Stimulated activated CD8-positive, alpha-beta memory T cell treated with anti-CD3 and anti-CD28 coated beads, Interleukin-15, amount 100 ng/mL, for 4 hours (primary cell): ENCODE measurements around the gene KIF25.

ENCODE experiments used
- DNase-seq, 2 donors: peaks; one replicate each; pipeline ENCODE4 v3.0.0-alpha.2; 2020; ENCODE audit warnings: low read depth in 2 of 2

Gene KIF25, protein sequence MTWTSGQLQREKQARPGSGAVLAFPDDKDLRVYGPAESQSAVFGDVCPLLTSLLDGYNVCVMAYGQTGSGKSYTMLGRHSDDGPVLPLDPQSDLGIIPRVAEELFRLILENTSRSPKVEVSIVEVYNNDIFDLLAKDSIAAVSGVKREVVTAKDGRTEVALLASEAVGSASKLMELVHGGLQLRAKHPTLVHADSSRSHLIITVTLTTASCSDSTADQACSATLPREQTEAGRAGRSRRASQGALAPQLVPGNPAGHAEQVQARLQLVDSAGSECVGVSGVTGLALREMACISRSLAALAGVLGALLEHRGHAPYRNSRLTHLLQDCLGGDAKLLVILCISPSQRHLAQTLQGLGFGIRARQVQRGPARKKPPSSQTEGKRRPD

DNA sequence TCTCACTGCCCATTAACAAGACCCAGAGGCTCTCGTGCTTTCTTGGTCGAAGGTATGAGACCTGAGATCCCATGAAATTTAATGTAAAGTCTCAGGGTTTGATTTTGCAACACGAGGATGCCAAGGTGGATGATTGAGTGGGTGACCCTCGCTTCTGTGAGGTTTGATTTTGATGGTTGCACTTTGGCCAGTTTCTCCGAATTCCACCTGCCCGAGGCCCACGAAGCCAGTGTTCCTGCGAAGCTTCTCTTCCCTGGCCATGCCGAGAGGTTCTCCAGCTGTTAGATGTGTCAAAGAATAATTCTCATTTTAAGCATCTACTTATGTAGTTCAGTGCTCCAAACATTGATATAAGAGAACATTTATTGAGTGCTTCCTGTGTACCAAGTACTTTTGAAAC lies at the start of gene KIF25:
Gene KIF25, plus strand, starts transcription at position 30 of the 400 bp plus-strand sequence. CDS start 31,915 bp downstream, outside the sequence.
- no peak for DNase-seq

DNA sequence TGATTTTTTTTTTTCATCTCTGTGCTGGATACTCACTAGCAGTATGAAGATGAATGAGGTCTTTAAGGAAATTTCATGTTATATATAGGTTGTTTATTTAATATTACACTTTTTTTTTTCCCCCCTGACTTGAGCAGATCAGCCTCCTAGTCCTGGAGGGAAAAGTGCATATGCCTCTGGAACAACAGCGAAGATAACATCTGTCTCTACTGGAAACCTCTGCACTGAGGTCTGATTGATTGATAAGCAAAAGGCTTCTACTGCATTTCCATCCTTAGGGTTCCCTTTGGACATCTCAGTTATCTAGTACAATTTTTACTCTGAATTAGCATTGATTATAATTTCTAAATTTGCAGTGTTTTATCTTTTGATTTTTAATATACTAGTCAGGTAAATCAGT lies 49.8 kb upstream of the KIF25 start:
- no peak for DNase-seq

DNA sequence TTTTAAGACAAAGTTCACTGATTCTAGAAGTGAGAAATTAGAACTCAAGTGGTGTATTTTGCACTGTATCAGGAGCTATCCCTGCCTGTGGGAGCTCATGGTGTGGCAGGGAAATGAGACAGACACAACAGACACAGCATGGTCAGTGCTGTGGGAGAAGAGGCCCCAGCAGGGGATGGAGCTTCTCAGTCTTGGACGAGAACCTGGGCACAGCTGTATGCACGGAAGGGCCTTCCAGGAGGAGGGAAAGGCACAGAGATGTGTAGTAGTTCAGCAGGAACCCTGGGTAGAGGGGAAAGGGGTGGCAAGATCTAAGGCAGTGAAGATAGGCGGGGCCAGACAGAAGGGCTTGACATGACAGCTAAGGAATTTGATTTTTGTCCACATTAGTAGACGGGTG lies 48.8 kb upstream of the KIF25 start:
- no peak for DNase-seq

DNA sequence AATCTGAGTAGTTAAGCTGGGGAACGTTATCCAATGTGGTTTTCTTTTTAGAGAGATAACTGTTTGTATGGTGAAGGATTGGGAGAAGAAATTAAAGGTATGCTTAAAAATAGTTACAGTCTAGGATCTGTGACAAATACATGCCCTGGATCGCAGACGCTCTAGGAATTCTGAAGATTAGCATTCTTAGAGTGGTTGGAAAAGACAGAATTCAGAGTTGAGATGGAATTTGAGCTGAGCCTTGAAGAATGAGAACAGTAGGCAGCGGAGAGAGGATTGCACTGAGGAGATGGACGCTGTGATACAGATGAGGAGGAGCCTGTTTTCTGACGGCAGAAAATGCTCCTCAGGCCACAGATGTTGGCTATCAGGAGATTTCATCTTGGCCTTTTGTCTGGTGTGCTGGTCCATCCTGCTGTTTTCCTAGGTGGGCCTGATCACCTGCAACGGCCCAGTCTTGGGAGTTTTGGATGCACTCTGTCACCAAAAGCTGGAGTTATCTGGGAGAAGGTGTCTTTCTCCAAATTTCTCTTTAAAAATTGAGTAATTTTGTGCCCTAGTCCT lies 48.3 kb upstream of the KIF25 start:
- no peak for DNase-seq

DNA sequence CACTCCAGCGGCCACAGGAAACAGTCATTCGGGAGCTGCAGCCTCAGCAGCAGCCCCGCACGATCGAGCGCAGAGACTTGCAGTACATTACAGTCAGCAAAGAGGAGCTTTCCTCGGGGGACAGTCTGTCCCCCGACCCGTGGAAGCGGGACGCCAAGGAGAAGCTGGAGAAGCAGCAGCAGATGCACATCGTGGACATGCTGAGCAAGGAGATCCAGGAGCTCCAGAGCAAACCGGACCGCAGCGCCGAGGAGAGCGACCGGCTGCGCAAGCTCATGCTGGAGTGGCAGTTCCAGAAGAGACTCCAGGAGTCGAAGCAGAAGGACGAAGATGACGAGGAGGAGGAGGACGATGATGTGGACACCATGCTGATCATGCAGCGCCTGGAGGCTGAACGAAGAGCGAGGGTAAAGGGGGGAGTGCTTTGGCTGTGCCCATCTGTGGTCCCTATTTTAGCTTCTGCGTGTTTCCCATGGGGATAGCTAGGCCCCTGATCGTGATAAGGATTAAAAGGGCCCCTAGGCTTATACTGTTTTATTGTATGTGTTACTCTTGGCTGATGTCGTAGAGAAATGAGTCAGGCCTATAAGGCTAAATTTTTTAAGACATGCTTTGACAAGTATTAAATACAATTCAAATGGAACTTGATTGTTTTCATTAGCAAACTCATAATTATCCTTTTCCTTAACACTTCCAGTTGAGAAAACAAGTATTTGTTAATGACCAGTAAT lies 45.5 kb upstream of the KIF25 start:
- no peak for DNase-seq

DNA sequence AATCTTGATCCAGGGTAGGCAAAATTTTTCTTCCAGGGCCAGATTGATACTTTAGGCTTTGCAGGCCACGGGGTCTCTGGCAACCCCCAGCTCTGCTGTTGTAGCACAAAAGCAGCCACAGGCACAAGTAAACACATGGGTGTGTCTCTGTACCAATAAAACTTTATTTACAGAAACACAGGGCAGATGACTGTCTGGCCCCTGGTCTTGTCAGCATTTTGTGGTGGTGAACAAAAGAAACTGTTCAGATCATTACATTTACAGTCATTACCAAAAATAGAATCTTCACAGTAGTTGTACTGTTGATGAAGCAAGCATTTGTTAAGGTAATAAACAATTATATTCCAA lies 45.0 kb upstream of the KIF25 start:
- no peak for DNase-seq

DNA sequence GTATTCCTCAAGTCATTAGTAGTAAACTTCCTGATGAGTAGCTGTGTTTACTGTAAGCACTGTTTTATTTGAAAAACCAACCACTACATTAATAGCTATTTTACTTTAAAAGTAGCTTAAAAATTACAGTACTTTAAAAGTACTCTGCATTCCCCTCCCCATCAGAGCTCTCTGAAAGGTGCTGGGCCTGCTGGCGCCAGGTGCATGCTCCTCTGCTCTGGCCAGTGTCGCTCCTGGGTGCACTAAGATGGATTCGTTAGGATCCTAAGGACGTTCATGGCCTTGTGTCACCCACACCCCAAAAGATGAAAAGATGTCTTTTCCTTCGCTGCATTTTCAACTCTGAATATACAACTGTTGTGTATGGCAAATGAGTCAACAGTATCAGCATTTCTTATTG lies 43.9 kb upstream of the KIF25 start:
- DNase-seq: no peak

DNA sequence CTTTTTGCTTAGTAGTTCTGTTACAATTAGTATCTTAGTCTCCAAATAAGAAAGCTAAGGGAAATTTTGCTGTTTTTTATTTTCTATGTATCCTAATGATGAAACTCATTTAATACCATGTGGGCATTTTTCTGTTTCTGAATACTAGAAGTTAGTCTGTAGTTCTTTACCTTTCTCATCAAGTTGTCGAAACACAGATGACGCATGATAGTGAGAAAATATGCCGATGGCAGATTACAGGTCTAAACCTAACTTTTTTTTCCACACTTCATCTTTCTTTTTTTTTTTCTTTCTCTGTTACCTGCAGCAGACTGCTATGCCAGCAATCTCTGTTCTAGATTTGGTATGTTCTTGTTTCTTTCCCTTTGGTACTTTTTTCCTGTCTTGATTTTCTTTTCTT lies 43.3 kb upstream of the KIF25 start:
- no peak for DNase-seq

DNA sequence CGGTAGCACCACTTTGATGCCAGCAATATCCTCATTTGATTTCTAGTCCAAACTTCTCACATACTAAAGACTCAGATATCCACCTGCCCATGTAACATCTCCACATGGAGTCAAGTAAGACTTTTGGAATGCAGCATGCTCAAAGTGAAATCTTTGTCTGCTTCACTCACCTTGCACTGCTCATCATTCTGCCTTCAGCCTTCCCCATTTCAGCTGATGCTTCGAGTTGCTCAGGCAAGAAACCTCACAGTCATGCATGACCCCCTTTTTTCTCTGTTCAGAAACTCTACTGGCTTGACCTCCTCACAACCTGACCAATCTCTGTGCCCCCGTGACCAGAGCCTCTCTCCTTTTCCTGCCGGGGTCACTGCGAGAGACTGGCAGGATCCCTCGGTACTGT lies 41.0 kb upstream of the KIF25 start:
- no peak for DNase-seq

DNA sequence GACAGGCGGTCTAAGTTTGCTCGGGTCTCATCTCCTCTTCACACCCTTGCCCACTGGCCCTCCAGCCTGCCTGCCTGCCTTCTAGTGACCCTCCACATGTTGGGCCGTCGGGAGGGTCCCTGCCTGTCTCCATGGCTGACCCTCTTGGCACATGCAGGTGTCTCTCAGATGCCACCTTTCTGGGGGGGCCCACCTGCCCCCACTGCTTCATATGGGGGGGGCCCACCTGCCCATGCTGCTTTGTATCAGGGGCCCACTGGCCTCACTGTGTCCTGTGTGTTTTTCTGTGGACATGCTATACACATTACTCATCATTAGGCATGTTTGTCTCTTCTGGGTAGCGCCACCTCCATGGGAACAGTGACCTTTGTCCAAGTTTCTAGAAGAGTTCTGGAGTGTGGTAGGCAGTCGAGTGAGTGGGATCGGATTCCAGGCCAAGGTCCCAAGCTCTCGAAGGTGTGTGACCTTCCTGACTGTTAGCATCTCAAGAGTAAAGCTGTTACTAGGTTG lies 40.4 kb upstream of the KIF25 start:
- no peak for DNase-seq

DNA sequence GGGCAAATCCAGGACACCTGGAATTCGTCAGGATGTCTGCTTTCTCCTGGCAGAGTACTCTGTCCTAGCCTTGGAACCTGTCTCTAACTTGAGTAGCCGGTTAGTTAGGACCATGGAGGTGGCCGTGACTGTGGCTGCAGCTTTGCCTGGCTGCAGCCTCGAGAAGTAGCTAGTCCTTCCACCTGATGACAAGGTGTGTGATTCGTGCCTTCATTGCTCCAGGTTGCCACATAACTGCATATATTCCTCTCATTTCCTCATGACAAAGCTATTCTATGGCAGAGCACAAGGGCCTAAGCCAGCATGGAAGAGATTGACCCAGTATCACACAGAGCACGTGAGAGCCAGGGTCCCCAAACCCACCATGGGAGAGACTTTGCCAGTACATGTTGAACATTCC lies 39.8 kb upstream of the KIF25 start:
- DNase-seq: no peak

DNA sequence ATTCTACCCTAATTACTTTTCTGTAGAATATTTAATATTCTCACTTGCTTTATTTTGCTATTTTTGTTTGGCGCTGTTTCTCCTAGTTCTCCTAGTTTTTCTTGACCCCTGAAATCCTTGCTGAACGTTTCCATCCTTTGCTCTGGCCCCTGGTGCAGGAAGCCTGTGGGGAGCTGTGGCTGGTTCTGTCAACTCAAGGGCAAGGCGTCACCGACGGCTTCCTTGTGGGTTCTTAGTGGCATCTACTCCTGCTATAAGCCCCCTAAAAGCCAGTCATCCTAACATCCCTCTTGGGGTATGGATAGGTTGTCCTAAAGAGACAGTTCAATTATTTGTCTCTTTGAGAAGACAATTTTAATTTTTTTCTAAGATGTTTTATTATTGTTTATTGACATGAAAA lies 36.9 kb upstream of the KIF25 start:
- DNase-seq: no peak

DNA sequence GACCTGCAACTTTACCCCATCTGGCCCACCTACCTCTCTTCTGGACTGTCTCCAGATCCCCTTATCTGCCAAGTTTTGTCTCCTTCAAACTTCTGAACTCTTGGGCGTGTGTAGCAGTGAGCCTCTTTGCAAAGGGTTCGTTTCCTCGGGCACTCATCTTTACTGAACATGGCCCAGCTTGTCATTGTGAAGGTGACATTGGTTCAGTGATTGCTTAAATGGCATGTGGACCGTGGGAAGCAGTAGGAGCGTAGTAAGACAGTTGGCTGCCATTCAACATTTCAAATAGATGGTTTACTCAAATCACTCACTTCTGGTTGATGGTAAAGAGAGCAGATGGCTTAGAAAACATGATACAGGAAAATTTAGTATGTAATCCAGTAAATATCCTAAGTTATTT lies 34.8 kb upstream of the KIF25 start:
- no peak for DNase-seq

DNA sequence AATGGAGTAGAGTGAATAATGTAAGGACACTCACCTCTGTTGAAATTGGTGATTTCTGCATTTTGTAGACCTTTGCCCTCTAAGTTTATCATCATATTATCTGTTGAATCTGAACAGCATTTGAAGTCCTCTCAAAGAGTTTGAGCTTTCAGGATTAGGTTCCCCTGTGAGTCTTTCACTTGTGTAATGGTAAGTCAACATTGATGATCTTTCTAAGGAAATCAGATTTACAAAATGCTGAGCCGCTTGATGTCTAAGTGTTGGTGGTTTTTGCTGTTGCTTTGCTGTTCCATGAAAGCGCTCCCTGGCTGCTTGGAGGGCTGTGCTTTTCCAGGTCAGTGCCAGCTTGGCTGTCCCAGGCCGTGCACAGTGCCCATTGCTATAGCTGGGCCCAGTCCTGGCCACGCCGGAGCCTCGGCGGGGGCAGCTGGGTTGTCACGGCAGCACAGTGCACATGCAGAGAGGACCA lies 33.8 kb upstream of the KIF25 start:
- no peak for DNase-seq

DNA sequence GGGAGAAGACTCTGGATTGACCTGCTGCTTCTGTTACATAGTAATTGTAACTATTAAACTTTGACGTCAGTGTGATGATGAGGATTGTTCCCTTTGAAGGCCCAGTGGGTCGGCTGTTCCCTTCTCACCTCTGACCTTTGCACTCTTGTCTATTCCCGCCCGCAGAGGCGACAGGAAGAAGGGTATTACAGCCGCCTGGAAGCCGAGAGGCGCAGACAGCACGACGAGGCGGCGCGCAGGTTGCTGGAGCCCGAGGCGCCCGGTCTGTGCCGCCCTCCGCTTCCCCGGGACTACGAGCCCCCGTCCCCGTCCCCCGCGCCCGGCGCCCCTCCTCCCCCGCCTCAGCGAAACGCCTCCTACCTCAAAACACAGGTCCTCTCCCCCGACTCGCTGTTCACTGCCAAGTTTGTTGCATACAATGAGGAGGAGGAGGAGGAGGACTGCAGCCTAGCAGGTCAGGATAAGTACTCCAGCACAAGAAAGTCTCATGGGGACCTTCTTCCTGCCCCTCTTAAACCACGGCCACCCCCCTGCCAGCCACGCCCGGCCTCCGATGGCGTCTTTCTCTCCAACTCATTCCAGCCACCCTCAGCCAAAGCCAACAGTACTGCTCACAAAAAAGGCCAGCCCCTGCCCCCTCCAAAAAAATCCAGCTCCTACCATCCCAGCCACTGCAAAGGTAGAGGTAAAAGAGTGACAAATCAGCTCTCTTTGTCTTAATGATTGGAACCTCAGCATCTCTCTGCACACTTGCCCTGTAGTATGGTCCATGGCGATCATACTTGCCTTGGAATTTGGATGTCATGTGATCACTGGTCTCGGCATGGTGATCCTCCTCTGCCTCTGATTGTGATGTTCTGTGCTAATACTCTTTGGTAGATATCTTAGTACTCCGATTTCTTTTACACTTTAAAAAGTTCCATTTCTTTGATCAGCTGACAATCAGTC lies 31.6 kb upstream of the KIF25 start:
- DNase-seq: no peak

DNA sequence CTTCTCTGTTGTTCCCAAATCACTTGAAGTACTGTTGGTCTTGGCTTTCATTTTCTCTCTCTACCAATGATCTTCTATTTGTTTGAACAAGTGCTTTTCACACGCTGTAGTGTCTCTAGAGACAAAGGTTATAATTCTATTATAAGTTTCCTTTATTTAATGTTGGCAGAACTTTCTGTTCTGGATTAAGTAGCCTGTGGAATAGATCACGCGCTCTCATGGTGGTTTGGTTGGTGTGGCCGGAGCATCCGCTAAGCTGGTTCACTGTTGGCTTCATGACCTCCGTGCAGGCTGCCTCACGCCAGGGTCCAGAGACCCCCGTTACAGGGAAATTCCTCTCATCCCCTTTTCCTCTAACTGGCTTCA lies 30.9 kb upstream of the KIF25 start:
- no peak for DNase-seq

DNA sequence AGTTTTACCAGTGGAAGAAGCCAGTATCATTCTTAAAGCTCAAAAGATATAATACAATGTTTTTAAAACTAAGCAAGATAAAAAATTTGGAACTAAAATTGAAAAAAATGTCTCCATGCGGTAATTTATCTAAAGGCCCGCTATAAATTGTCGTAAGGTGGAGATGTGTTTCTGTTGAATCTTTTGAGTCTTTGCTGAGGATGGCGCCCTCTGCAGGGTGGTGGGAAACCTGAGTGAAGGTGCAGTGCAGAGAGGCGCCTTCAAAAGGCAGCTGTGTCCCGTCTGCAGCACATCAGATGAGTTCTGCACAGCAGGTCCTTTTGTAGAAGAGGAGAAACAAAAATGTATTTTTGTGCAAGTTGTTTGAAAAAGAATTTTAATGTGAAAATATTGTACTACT lies 29.4 kb upstream of the KIF25 start:
- DNase-seq: no peak

DNA sequence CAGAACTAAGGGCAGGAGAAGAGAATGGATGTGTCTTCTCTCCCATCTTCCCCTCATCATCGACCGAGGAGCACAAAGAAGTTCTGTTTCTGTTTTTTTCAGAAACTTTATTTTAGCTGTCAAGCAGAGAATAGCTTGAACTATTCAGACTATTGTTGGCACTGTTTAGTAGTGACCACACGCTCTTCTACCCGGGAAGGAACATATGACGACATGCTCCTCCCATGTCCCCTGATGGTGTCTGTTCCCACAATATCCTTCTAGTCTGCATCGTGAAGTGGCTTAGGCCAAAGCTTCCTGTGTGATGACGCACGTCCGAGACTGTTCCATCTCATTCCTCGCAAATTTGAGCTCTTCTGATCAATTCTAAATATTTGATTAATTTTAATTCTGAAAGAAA lies 27.2 kb upstream of the KIF25 start:
- DNase-seq: no peak

DNA sequence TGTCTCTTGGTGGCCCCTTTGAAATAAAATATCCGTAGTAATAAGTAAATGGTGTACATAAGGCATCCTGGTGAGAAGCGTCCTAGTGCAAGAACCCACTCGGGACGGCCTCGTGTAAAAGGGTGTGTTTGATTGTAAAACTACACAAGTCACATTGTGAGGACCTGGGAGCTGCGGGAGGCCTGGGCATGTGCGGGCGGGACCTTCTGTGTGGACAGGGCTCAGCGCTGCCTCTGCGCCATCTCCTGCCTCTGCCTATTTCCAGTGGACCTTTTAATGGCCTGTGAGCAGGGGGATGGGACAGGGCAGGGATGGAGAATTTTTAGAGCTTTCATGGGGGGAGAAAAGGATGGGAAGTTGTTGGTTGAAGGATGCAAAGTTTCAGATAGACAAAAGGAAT lies 25.3 kb upstream of the KIF25 start:
- no peak for DNase-seq

DNA sequence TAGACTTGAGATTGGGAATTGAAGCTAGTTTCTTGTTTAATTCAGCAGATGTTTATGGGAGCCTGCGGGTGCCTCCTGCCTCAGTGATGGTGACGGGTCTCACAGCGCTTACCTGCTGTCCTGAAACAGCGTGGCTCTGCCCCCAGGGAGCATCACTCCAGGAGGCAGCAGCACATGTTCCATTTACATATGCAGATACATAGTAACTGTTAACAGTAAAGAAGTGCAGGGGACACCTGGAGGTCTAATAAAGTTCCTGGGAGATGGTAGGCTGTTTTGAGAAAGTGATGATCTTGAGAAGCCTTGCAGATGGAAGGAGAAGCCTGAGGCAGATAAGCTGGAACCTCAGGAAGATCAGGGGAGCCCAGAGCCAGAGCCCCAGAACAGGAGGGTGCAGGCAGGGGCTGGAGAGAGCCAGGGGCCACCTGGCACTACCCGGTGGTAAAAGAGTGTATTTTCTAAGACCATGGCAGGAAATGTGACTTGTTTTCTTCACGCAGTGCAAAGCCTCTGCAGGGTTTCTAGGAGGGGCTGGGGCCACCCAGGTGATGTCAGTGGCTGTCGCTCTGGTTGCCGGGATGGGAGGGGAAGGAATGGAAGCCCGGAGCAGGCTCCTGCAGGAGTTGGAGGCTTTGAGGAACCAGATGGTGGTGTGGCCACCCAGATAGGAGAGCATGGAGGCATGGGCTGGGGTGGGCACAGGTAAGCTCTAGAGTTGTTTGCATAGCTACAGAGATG lies 24.2 kb upstream of the KIF25 start:
- DNase-seq: no peak
